GM10847 (cell line): ENCODE measurements around the gene CBX7.

Experiments used
- POLR2A ChIP-seq: IDR thresholded peaks from 2 replicates; pipeline ENCODE4 v1.6.1; 2011; ENCODE audit not compliant: insufficient read length; ENCODE audit errors: extremely low read depth

Gene CBX7

DNA sequence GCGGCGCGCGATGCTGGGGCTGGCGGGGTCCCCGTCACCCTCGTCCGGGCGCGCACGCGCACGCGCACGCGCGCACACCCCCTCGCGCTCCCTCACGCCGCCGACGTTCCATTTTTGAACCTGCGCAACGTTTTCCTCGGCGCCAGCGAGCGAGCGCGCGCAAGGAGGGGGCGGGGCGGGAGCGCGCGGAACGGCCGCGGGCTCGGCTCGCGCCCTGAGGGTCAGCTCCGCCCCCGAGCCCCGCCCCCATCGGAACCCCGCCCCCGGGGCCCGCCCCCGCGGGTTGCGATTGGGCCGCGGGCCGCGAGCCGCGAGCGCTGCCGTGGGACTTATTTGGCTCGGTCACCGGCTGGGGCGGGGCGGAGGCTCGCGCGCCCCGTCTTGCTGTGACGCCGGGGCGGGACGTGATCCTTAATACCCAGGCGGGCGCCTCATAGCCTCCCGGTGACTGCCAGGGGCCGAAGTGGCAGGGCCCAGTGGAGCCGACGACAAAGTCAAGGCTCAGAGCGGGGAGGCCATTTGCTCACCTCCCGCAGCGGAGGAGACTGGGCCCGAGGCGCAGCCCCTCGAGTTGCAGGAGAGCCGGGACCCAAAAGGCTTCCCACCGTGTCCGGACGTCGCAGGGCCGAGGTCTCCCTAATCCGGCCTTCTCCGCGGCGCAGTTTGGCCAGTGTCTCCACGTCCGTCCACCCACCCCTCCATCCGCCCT, at the start of gene CBX7:
CBX7 (minus strand) TSS at position 170 of the 709 bp plus-strand sequence. CDS start 236 bp downstream, outside the sequence.
- peak; percentile 14 for TF ChIP-seq POLR2A

DNA sequence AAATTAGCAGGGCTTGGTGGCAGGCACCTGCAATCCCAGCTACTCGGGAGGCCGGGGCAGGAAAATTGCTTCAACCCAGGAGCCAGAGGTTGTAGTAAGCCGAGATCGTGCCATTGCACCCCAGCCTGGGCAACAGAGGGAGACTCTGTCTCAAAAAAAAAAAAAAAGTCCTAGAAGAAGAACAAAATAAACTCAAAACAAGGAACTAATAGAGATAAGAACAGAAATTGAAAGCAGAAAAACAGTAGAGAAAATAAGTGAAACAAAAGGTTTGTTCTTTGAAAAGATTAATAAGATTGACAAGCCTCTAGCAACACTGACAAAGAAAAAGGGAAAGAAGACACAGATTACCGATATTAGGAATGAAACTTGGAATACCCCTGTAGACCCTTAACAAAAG, 45.1 kb upstream of the CBX7 start:
- TF ChIP-seq POLR2A = no peak

DNA sequence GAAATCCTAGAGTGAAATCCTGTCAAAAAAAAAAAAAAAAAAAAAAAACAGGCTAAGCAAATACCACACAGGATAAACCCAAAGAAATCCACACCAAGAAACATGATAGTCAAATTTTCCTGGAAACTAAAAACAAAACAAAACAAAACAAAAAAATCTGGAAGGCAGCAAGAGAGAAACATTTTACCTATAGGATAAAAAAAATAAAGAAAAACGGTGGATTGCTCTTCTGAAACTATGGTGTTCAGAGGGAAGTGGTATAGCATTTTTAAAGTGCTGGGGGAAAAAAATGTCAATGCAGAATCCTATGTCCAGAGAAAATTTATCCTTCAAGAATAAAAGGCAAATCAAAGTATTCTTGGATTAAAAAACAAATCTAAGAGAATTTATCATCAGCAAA, 41.6 kb upstream of the CBX7 start:
- TF ChIP-seq POLR2A = no peak

DNA sequence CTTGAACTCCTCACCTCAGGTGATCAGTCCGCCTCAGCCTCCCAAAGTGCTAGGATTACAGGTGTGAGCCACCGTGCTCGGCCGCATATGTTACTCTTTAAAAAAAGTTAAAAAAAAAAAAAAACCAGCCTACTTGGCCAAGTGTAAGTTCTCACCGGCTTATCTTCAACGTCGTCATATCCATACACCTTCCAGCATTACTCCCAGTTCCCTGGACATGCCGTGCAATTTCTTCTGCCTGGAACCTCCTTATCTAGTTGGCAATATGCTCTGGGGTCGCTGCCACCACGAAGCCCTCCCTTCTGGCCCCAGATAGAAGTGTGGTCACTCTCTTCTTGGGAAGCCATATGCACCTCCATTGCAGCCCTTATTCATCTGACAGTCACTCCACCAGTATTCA, 36.3 kb upstream of the CBX7 start:
- TF ChIP-seq POLR2A = no peak

DNA sequence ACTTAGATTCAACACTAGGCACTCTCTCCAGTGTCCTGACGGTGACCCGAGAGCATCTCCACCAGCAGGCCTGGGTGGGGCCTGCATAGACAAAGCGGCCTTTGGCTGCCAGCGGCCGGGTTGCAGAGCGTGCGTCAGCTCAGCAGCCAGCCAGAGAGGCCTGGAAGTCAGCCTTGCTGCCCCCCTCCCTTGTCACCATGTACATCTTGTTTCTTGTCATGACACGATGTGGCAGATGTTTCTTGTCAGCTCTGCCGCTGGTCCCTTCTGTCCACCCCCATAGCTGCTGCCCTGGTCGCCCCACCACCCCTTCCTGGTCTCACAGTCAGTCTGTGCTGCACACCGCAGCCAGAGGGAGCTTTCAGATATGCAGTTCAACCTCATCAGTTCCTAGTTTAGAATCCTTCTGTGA, 33.1 kb upstream of the CBX7 start:
- TF ChIP-seq POLR2A = no peak

DNA sequence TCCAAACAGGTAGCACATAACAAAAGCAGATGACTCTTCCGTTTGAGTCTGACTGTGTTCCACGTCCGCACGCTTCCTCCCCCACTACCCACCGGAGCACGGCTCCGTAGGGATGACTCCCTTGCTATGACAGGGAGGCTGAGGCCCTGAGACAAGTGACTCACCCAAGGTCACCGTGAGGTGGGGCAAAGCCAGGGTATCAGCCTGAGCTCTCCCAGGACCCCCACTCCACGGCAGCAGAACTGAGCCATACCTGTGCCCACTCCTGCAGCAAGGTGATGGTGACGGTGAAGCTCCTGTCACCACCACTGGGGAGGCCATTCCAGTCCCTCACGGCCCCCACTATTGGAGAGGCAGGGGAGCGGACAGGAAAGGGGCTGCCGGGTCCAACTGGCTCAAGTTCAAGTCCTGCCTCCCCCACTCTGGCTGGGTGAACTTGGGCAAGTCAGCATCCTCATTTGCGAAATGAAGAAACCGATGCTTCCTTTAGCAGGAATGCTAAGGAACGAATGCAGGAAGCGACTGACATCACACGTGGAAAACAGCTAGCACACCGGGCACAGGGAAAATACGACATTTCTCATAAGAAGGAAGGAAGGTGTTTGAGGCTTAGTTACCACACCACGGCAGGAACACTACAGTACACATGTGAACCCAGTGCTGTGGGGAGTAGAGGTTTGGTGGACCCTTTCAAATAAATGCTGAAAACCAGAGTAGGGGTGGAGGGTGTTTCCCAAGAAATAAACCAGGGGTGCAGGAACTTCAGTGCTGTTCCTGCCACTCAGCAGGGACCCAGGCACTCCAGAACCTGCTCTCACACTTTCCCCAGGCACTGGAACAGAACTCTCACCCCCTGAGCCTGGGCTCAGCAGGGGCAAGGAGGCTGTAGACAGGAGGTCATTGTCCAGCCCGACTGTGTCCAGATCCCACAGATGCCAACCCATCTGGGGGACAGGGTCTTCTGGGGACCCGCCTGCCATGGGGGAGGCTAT, 32.4 kb upstream of the CBX7 start:
- no peak for TF ChIP-seq POLR2A

DNA sequence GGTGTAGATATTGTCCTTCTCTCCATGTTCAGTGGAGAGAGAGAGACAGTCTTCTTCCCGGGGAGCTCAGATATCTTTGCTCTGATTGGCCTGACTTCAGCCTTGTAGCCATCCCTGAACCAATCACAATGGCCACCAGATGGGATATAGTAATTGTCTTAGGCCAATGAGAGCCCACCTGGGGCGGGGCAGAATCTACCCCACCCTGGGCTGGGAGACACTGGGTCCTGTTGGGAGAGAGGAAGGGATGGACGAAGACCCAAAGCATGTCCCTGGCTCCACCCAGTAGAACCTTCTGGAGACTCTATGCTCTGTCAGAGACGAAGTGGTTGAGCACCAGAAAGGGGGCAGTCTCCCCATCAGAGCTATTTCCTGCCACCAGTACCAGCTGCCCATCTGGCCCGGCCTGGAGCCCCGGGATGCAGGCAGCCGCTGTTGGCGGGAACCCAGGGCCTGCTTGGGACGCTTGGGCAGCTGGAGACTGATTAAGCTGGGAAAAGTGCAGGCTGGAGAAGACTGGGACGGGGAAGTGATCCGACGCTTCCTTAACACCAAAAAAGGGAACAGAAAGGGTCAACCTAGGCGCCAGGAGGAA, 31.6 kb upstream of the CBX7 start:
- no peak for TF ChIP-seq POLR2A

DNA sequence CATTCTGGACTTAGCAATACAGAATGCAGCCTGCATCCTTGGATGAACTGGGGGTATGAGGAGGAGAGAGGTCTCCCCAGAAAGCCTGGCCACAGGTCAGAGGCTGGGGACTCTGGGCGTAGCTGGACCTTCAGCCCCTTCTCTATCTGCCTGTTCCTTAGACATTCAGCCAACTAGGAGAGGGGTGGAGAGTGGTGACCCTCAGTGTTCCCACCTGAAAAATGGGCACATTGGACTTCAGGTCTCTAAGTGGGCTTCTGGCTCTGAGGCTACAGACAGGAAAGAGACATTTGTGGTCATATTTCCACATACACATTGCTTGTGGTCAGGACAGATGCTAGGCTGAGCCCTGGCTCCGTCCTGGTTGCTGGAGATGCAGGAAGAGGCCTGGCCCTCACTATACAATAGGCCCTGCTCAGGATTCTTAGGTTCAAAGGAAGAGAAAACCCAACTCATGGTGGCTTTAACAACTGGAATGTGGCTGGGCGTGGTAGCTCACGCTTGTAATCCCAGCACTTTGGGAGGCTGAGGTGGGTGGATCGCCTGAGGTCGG, 30.1 kb upstream of the CBX7 start:
- TF ChIP-seq POLR2A = no peak

DNA sequence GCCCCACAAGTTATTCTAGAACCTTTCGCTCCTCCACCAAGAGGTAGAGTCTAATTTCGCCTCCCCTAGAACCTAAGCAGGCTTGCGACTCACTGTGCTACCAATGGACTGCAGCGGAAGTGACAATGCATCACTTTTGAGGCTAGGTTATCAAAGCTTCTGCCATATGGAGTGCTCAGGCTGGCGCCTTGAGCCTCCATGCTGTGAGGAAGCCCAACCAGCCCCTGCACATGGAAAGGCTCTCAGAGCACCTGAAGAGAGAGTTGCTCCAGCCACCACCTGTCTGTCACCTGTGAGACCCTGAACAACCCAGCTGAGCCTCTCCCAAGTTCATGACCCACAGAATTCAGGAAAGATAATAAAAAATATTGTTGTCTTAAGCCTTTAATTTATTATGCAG, 29.3 kb upstream of the CBX7 start:
- no peak for TF ChIP-seq POLR2A

DNA sequence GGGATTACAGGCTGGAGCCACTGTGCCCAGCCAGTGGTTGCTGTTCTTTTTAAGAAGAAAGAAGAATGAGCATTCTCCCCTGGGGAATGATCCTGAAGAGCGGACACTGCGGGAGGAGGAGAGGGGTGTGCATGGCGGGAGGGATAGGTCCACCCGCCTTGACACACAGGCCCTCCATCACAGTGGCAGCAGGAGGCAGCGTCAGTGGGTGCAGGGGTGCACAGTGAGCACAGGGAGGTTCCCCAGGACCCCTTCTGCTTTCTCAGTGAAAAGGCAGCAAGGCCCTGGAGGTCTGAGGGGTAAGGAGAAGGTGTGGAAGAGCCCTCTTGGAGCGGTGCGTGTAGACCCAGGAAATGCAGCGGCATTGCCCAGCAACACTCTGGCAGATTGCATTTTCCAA, 28.9 kb upstream of the CBX7 start:
- TF ChIP-seq POLR2A = no peak

DNA sequence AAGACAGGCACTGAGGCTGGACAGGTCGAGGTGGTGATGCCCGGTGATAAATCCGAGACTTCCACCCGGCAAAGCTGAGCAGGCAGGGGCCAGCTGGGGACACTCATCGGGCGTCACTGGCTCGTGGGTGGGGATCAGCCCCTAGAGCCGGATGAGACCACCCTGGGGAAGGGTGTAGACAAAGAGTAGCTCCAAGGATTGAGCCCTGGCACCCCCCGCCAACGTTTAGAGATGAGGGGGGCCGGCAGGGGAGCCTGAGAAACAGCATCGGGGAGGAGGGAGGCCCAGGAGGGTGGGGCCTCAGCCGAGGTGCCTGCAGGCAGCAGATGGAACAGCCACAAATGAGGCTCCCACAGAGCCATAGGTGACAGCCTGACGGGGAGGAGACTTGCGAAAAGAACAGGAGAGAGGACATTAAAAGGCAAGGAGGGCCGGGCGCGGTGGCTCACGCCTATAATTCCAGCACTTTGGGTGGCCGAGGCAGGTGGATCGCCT, 27.4 kb upstream of the CBX7 start:
- TF ChIP-seq POLR2A = no peak

DNA sequence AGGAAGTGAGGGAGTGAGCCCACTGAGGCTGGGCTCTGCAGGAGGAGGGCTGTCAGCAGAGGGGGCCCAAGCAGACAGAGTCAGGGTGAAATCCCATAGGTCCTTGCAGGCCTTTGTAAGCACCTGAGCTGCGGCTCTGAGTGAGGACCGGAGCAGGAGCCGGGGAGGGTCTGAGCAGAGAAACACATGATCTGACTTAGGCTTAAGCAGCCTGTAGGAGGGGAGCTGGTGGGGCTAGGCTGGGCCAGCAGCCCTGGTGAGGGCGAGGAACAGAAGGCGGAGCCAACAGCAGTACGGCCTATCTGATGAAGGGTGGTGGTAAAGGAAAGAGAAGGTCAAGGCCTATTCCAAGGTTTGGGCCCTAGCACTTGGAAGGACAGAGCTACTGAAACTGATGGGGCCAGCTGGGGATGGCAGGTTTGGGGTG, 26.9 kb upstream of the CBX7 start:
- TF ChIP-seq POLR2A = no peak

DNA sequence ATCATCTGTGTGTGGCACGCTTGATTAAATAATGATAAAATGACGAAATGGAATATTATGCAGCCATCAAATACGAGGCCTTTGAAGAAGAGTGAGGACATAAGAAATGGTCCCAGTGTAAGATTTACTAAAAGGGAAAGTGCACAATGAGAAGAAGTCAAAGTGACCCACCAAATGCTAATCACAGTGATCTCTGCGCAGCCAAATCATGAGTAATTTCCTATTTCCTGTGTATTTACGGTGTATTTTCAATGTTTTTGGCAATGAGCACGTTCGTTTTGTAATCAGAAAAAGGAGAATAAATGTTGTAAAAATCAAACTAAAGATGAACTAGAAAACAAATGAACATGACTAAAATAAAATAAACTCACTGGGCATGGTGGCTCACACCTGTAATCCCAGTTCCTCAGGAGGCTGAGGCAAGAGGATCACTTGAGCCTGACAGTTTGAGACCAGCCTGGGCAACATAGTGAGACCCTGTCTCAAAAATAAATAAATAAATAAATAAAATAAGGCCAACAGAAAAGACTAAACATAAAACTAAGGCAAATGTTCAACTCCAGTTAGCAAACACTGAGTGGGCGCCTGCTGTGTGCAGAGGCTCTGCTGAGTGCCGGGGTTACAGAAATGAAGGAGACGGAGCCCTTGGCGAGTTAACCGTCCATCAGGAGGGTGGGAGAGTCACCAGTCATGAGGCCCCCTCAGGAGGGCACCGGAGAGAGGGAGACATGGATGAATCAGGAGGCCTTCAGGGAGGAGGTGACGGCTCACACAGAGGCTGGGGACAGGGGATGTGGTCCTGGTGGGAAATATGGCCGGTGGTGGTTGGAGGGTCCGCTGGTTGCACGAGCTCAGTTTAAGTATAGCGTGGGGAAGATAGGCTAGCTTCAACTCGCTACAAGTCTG, 26.0 kb upstream of the CBX7 start:
- TF ChIP-seq POLR2A = no peak

DNA sequence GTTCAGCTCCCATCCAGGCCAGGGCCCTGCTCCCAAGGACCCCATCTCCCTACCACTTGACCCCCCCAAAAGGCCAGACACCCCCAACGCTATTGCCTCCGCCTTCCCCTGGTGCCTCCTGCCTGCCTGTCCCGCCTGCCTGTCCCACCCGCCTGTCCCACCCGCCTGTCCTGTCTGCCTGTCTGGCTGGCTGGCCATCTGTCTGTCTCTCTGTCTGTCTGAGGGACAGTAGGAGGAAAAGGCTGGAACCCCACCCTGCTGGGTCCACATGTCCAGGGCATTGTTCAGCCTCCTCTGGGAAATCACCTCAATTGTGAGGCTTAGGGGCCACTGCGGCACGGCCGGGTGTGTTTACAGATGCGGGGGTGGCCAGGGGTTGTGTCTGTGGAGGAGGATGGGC, 25.3 kb upstream of the CBX7 start:
- TF ChIP-seq POLR2A = no peak
